Osteoblast (primary cell): ENCODE results near the gene CEP104. TPM values are rescaled to one million over a fixed set of nuclear protein-coding genes. Genes with fewer than 3 reads are reported as not detected.

Experiments used
- DNase-seq: peaks from one replicate; pipeline ENCODE4 v3.0.0; 2011; ENCODE audit warnings: low spot score, mixed read lengths; ENCODE audit not compliant: insufficient read length; ENCODE audit errors: missing footprints
- H2AFZ ChIP-seq: 2 replicates; pipeline ENCODE4 v1.6.0; 2011; ENCODE audit warnings: mild to moderate bottlenecking, low read length
- H3K27ac ChIP-seq: 2 replicates; pipeline ENCODE4 v1.5.1; 2011; ENCODE audit warnings: mild to moderate bottlenecking, low read depth, low read length, moderate library complexity
- H3K27me3 ChIP-seq: 2 replicates; pipeline ENCODE4 v1.6.0; 2012; ENCODE audit warnings: mild to moderate bottlenecking, control low read depth, inconsistent platforms, low read length, moderate library complexity; ENCODE audit not compliant: insufficient read depth
- H3K36me3 ChIP-seq: 2 replicates; pipeline ENCODE4 v1.5.1; 2011; ENCODE audit warnings: mild to moderate bottlenecking, low read length, control low read depth, moderate library complexity; ENCODE audit not compliant: insufficient read depth
- H3K4me1 ChIP-seq: 2 replicates; pipeline ENCODE4 v1.5.1; 2011; ENCODE audit warnings: mild to moderate bottlenecking, low read length, control low read depth, moderate library complexity; ENCODE audit not compliant: insufficient read depth
- H3K4me2 ChIP-seq: 2 replicates; pipeline ENCODE4 v1.6.0; 2011; ENCODE audit warnings: mild to moderate bottlenecking, low read length; ENCODE audit not compliant: insufficient read depth
- H3K4me3 ChIP-seq: fragments of 200-600 bp; sonication (generic); 3 replicates; pipeline ENCODE4 v1.5.1; 2012; ENCODE audit warnings: mild to moderate bottlenecking, low read length, inconsistent platforms; ENCODE audit not compliant: insufficient read depth
- H3K79me2 ChIP-seq: 2 replicates; pipeline ENCODE4 v1.6.0; 2012; ENCODE audit warnings: mild to moderate bottlenecking, low read length, control low read depth, inconsistent platforms; ENCODE audit not compliant: insufficient read depth
- H3K9me3 ChIP-seq: 2 replicates; pipeline ENCODE4 v1.5.1; 2011; ENCODE audit warnings: low read depth, low read length, control low read depth
- H4K20me1 ChIP-seq: 2 replicates; pipeline ENCODE4 v1.6.0; 2012; ENCODE audit warnings: mild to moderate bottlenecking, low read length, control low read depth; ENCODE audit not compliant: insufficient read depth
- total RNA-seq: library from RNA; depleted of rRNA; stranded (reverse); fragments of >200 nt; gene quantifications from 2 replicates; pipeline ENCODE4 v1.2.3, GENCODE V29; 2012
- TF ChIP-seq, protein P1 (sequence below): IDR thresholded peaks from 2 replicates; pipeline ENCODE4 v1.5.1; 2011; ENCODE audit warnings: mild to moderate bottlenecking, low read depth, low read length, moderate library complexity; ENCODE audit errors: extremely low read depth

CEP104 gene
- total RNA-seq, 1 donor = 21.7 TPM

GRCh38 chr1:3852711-3853485 is 4.1 kb downstream of the CEP104 start:
- TF ChIP-seq, protein P1, sequence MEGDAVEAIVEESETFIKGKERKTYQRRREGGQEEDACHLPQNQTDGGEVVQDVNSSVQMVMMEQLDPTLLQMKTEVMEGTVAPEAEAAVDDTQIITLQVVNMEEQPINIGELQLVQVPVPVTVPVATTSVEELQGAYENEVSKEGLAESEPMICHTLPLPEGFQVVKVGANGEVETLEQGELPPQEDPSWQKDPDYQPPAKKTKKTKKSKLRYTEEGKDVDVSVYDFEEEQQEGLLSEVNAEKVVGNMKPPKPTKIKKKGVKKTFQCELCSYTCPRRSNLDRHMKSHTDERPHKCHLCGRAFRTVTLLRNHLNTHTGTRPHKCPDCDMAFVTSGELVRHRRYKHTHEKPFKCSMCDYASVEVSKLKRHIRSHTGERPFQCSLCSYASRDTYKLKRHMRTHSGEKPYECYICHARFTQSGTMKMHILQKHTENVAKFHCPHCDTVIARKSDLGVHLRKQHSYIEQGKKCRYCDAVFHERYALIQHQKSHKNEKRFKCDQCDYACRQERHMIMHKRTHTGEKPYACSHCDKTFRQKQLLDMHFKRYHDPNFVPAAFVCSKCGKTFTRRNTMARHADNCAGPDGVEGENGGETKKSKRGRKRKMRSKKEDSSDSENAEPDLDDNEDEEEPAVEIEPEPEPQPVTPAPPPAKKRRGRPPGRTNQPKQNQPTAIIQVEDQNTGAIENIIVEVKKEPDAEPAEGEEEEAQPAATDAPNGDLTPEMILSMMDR = no peak
- DNase-seq = no peak

DNA sequence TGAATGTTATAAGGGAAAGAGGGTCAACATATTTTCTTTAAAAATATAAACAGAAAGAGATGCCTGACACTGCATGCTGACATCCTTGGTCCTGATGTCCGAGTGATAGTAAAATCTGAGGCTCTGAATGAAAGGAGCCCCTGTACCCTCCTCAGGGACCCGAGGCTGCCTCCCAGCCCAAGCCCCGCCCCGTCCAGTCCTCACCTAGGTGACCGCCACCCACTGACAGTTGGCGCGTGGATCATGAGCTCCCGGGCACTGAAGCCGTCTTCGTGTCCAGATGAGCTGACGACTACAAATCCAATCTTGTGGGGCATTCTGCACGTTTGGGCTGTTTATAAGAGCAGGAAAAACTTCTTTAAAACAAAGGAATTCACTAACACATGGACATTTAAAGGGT is 4.9 kb downstream of the CEP104 start:
- DNase-seq = no peak
- TF ChIP-seq, protein P1 = no peak
- Histone ChIP-seq H3K4me1 (peaks cover 5% of the 10 kb centered on the region), H3K36me3 (peaks cover 29% of the 10 kb centered on the region), H3K79me2 (peaks cover 35% of the 10 kb centered on the region), H2AFZ (no peak overlapping the region), H4K20me1 (peaks cover 12% of the 10 kb centered on the region), H3K4me2 (no peak overlapping the region), H3K4me3 (no peak overlapping the region), H3K27me3 (no peaks in the 10 kb centered on the region), H3K27ac (no peak overlapping the region), H3K9me3 (no peaks in the 10 kb centered on the region)

More at GRCh38 chr1:3852711-3853485, 4.1 kb downstream of the CEP104 start:
- H3K27ac ChIP-seq = no peak overlapping the region
- H3K4me3 ChIP-seq = no peak overlapping the region
- H3K4me1 ChIP-seq = peaks cover 6% of the 10 kb centered on the region
- no peak overlapping the region for H2AFZ ChIP-seq
- peaks cover 40% of the 10 kb centered on the region for H3K79me2 ChIP-seq
- no peaks in the 10 kb centered on the region for H3K9me3 ChIP-seq
- no peak overlapping the region for H3K4me2 ChIP-seq
- no peaks in the 10 kb centered on the region for H3K27me3 ChIP-seq
- peaks cover 24% of the 10 kb centered on the region for H3K36me3 ChIP-seq
- peaks cover 12% of the 10 kb centered on the region for H4K20me1 ChIP-seq

DNA sequence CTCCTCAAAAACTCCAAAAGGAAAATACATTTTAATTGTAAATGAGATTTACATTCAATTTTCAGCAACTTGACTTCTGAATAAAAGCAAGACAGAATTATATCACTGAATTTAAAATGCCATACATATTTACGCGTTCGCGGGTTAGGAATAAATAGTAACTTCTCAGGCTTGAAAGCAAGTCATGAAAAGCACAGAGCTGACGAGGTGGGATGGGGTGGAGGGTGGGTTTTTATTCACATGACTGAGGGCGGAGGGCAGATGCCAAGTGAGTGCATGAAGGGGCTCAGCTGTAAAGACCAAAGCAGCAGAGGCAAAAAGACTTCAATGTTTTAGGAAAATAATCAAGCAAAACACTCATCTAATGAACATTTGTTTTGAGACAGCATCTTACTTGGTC is 5.7 kb downstream of the CEP104 start:
- no peak overlapping the region for H3K27ac ChIP-seq
- no peaks in the 10 kb centered on the region for H3K27me3 ChIP-seq
- peaks cover 33% of the 10 kb centered on the region for H3K79me2 ChIP-seq
- no peaks in the 10 kb centered on the region for H3K9me3 ChIP-seq
- TF ChIP-seq, protein P1 = no peak
- peaks cover 12% of the 10 kb centered on the region for H4K20me1 ChIP-seq
- no peak for DNase-seq
- H3K4me3 ChIP-seq = no peak overlapping the region
- H3K4me2 ChIP-seq = no peak overlapping the region
- H3K4me1 ChIP-seq = peaks cover 5% of the 10 kb centered on the region
- peaks cover 35% of the 10 kb centered on the region for H3K36me3 ChIP-seq
- H2AFZ ChIP-seq = no peak overlapping the region

GRCh38 chr1:3850857-3851256 is 6.2 kb downstream of the CEP104 start:
- TF ChIP-seq, protein P1 = no peak

More at GRCh38 chr1:3850857-3851256, 6.2 kb downstream of the CEP104 start:
- DNase-seq = no peak
- Histone ChIP-seq H3K36me3 (peaks cover 38% of the 10 kb centered on the region), H3K4me1 (peaks cover 3% of the 10 kb centered on the region), H3K4me3 (no peak overlapping the region), H3K79me2 (peaks cover 29% of the 10 kb centered on the region), H2AFZ (no peak overlapping the region), H3K27ac (no peak overlapping the region), H4K20me1 (peaks cover 10% of the 10 kb centered on the region), H3K9me3 (no peaks in the 10 kb centered on the region), H3K4me2 (no peak overlapping the region), H3K27me3 (no peaks in the 10 kb centered on the region)
